Spleen (tissue), 7 donors: ENCODE measurements around the gene PPFIA1.

Experiments used
- CTCF ChIP-seq, 11 experiments: fragments of 200-600 bp in 7 of 11; fragments of 450-650 bp in 4 of 11; sonication (generic) in 4 of 11; IDR thresholded peaks in 8 of 11; conservative IDR thresholded peaks in 3 of 11; 1 replicate in 7 of 11; 2 replicates in 4 of 11; pipeline versions ENCODE4 v1.4.0 to v1.8.0; 2016 to 2021; ENCODE audit warnings: antibody characterized with exemption in 11 of 11, inconsistent platforms in 4 of 11, mild to moderate bottlenecking in 1 of 11
- POLR2A ChIP-seq, 3 donors: fragments of 450-650 bp; IDR thresholded peaks; one replicate each; pipeline ENCODE4 v1.5.1; 2017; ENCODE audit warnings: antibody characterized with exemption in 3 of 3, mild to moderate bottlenecking in 1 of 3
- POLR2AphosphoS5 ChIP-seq, 3 donors: sonication (generic); formaldehyde crosslinking; IDR thresholded peaks; one replicate each; pipeline ENCODE4 v1.5.1; 2017; ENCODE audit warnings: antibody characterized with exemption in 3 of 3
- donor health status: DM: no; HTN: no; CAD: no; lungs with moderate emphysema.
- donor health status: DM: no; HTN: no; CAD: no.
- donor health status: DM: no; HTN: no; CAD: no.

GRCh38 chr11:70242885-70243284 is 27.6 kb upstream of the PPFIA1 start:
- TF ChIP-seq CTCF (IDR thresholded peaks at IDR 0.05 in 8 of 11, conservative IDR thresholded peaks at IDR 0.05 in 3 of 11), result no peak
- TF ChIP-seq POLR2AphosphoS5 (IDR thresholded peaks at IDR 0.05), result no peak
- no peak for TF ChIP-seq POLR2A (IDR thresholded peaks at IDR 0.05)
